Brain microvascular endothelial cell (primary cell): ENCODE results near the gene ASAP3.

Source experiments
- DNase-seq: peaks from one replicate; pipeline ENCODE4 v3.0.0-alpha.2; 2020
- H3K27ac ChIP-seq: fragments of 250-450 bp; sonication (Bioruptor Pico); 2 replicates; pipeline ENCODE4 v1.5.1; 2020; ENCODE audit warnings: mild to moderate bottlenecking, moderate library complexity
- H3K27me3 ChIP-seq: fragments of 250-450 bp; sonication (Bioruptor Pico); replicated peaks from 2 replicates; pipeline ENCODE4 v1.5.1; 2020; ENCODE audit warnings: mild to moderate bottlenecking
- H3K36me3 ChIP-seq: fragments of 250-450 bp; sonication (Bioruptor Pico); replicated peaks from 2 replicates; pipeline ENCODE4 v1.5.1; 2020; ENCODE audit warnings: mild to moderate bottlenecking
- H3K4me3 ChIP-seq: 2 replicates; pipeline ENCODE4 v1.5.1; 2011; ENCODE audit warnings: low read depth, mild to moderate bottlenecking, control low read depth, low read length, moderate library complexity
- in situ Hi-C: cut with HindIII; loops from 2 replicates; pipeline ENCODE4 v1.10.0; 2017; ENCODE audit warnings: low sequenced_read_pairs, low pct_ligation_motif_present
- TF ChIP-seq, protein P1 (sequence below): IDR thresholded peaks from 2 replicates; pipeline ENCODE4 v1.5.1; 2011; ENCODE audit warnings: low read depth, mild to moderate bottlenecking, moderate library complexity, low read length, control low read depth, inconsistent platforms; ENCODE audit errors: missing control alignments

ASAP3 gene

DNA sequence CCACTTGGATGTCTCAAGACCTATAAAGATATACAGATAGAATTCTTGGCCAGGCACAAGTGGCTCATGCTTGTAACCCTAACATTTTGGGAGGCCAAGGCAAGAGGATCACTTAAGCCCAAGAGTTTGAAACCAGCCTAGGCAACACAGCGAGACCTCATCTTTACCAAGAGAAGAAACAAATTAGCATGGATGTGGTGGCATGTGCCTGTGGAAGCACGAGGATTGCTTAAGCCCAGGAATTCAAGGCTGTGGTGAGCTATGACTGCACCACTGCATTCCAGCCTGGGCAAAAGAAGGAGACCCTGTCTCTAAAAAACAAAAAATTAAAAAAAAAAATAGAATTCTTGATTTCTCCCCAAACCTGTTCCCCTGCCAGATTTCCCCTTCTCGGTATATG lies 8.3 kb downstream of the ASAP3 start:
- Histone ChIP-seq H3K27me3 (no peaks in the 10 kb centered on the region), H3K36me3 (no peaks in the 10 kb centered on the region), H3K27ac (no peak overlapping the region), H3K4me3 (no peak overlapping the region)
- TF ChIP-seq, protein P1, sequence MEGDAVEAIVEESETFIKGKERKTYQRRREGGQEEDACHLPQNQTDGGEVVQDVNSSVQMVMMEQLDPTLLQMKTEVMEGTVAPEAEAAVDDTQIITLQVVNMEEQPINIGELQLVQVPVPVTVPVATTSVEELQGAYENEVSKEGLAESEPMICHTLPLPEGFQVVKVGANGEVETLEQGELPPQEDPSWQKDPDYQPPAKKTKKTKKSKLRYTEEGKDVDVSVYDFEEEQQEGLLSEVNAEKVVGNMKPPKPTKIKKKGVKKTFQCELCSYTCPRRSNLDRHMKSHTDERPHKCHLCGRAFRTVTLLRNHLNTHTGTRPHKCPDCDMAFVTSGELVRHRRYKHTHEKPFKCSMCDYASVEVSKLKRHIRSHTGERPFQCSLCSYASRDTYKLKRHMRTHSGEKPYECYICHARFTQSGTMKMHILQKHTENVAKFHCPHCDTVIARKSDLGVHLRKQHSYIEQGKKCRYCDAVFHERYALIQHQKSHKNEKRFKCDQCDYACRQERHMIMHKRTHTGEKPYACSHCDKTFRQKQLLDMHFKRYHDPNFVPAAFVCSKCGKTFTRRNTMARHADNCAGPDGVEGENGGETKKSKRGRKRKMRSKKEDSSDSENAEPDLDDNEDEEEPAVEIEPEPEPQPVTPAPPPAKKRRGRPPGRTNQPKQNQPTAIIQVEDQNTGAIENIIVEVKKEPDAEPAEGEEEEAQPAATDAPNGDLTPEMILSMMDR = no peak
- DNase-seq = no peak
- in situ Hi-C loops = no loop called here

DNA sequence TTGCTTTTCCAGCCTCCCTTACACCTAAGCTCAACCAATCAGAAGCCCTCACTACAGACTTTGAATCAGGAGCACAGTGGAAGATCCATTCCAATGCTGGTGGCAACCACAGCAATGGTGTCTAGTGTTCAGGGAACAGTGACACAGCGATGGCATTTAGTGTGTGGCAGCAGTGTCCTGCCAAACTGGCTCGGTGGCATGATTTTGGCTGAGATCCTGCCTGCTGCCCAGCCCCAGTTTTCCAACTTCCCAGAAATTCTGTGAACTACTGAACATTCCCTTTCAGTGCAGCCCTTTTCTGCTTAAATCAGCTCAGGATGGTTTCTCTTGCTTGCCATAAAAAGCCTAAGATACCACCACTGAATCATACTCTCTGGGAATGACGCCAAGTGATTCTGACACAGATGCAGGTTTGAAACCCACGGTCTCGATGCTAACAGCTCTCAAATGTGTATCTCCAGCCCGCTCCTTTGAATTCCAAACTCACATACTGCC lies 8.8 kb downstream of the ASAP3 start:
- Histone ChIP-seq H3K36me3 (no peaks in the 10 kb centered on the region), H3K27me3 (no peaks in the 10 kb centered on the region), H3K4me3 (no peak overlapping the region), H3K27ac (no peak overlapping the region)
- TF ChIP-seq, protein P1 = no peak
- in situ Hi-C loops = no loop called here
- DNase-seq = peak; percentile 90

DNA sequence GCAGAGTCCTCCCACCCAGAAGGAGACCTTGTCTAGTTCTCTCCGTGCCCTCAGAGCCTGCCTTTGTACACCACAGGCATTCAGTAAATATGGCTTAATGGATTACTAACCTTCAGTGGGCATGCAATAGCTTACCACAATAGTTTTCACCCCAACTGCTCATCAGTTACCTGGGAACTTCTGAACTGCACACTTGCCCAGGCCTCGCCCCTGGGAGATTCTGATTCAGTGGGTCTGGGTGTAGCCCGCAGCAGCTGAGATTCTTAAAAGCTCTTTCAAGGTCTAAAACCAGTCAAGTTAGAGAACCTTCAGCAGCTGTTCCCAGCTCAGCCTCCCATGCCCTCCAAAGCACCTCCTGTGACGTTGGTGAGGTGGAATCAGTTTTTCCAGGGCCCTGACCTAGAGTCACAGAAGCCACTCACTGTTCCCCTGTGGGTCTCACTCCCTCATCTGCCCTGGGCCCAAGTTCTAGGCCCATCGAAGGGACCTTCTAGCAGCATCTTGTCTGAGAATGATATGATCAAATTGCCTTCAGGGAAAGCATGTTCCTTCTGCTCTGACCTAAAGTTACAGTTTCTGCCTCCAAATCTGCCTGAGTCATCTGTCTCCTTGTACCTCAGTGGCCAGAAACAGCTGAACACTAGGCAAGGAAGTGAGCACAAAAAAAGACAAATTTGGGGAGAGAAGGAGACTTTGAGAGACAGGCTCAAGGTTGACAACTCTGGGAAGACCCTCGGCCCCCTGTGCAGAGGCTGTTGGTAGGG lies 10.8 kb downstream of the ASAP3 start:
- H3K27ac ChIP-seq = no peak overlapping the region
- no peak overlapping the region for H3K4me3 ChIP-seq

DNA sequence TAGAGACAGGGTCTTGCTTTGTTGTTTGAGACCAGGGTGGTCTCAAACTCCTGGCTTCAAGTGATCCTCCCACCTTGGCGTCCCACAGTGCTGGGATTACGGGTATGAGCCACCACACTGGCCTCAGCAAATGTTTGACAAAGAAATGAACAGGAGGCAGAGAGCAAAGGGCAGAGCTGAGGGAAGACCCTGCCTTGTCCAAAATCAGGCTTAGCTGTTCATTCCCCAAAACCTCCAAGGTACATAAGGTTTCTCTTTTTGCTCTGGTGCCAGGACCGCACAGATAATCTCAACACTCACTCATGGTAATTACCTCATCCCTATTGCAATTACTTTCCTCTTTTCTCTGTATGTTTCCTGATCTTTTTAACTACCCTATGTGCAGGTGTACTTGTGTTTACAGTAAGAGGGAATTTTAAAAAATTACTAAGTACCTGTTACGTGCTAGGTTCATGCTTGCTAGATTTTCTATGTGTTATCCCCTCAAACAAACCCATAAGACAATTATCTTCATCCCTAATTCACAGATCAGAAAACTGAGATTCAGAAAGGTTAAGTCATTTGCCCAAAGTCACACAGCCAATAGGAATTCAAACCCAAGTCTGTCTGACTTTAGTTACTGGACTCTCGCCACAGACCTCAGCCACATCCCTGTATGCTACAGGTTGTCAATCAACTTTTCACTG lies 11.5 kb downstream of the ASAP3 start:
- H3K4me3 ChIP-seq = no peak overlapping the region
- no peak overlapping the region for H3K27ac ChIP-seq
- no peak for DNase-seq
- no peaks in the 10 kb centered on the region for H3K27me3 ChIP-seq
- TF ChIP-seq, protein P1 = no peak
- no peaks in the 10 kb centered on the region for H3K36me3 ChIP-seq
- in situ Hi-C loops = no loop called here

More for the DNA sequence above, 10.8 kb downstream of the ASAP3 start:
- in situ Hi-C loops = no loop called here
- TF ChIP-seq, protein P1 = no peak
- no peak for DNase-seq
- Histone ChIP-seq H3K36me3 (no peaks in the 10 kb centered on the region), H3K27me3 (no peaks in the 10 kb centered on the region)

DNA sequence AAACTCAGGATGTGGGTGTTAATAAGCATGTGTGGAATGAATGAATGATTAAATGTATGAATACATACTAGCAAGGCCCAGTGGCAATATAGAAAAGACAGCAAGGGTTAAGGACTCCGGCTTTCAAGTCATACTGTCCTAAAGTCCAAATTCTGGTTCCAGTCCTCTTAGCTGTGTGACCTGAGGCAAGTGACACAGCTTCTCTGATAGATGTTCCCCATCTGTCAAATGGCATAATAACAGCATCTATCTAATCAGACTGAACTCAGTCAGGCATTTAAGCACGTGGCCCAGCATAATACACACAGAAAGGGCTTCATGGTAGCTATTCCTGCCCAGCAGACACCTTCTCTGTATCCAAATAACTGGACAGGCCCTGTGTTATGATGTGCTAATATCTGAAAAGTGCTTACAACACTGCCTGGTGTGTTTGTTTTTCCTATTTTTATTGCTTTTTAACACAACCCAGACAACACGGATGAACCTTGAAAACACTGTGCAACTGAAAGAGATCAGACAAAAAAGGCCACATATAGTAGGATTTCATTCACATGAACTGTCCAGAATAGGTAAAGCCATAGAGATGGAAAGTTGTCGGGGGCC lies 12.4 kb downstream of the ASAP3 start:
- in situ Hi-C loops = no loop called here
- H3K36me3 ChIP-seq = no peaks in the 10 kb centered on the region
- H3K27ac ChIP-seq = no peak overlapping the region
- no peaks in the 10 kb centered on the region for H3K27me3 ChIP-seq
- DNase-seq = no peak
- no peak overlapping the region for H3K4me3 ChIP-seq
- TF ChIP-seq, protein P1 = no peak
